KMS-11 (cell line): ENCODE data around the gene XRCC3.

Source experiments
- H2AFZ ChIP-seq: fragments of 200-600 bp; sonication (generic); 2 replicates; pipeline ENCODE4 v1.6.1; 2016; ENCODE audit warnings: antibody characterized with exemption, mixed run types, low read depth
- H3K27ac ChIP-seq: fragments of 200-600 bp; sonication (generic); 2 replicates; pipeline ENCODE4 v1.6.1; 2016; ENCODE audit warnings: mild to moderate bottlenecking, mixed run types
- H3K27me3 ChIP-seq: fragments of 200-600 bp; sonication (generic); 2 replicates; pipeline ENCODE4 v1.6.1; 2017; ENCODE audit warnings: mild to moderate bottlenecking, low read depth, mixed run types, moderate library complexity; ENCODE audit not compliant: insufficient read depth
- H3K36me3 ChIP-seq: fragments of 200-600 bp; sonication (generic); 2 replicates; pipeline ENCODE4 v1.6.1; 2017; ENCODE audit warnings: mild to moderate bottlenecking, mixed run types; ENCODE audit not compliant: insufficient read depth
- H3K4me1 ChIP-seq: fragments of 200-600 bp; sonication (generic); 2 replicates; pipeline ENCODE4 v1.6.1; 2016; ENCODE audit warnings: mild to moderate bottlenecking, low read depth, mixed run types; ENCODE audit not compliant: poor library complexity, severe bottlenecking
- H3K4me2 ChIP-seq: fragments of 200-600 bp; sonication (generic); 2 replicates; pipeline ENCODE4 v1.7.0; 2016; ENCODE audit warnings: mild to moderate bottlenecking, mixed run types
- H3K4me3 ChIP-seq: fragments of 200-600 bp; sonication (generic); IDR thresholded peaks from 2 replicates; pipeline ENCODE4 v1.6.1; 2017; ENCODE audit warnings: low read depth, low read length, mixed read lengths; ENCODE audit not compliant: insufficient read depth
- H3K79me2 ChIP-seq: fragments of 200-600 bp; sonication (generic); 2 replicates; pipeline ENCODE4 v1.6.1; 2016; ENCODE audit warnings: low read depth, mixed run types; ENCODE audit not compliant: insufficient read depth
- H3K9ac ChIP-seq: fragments of 200-600 bp; sonication (generic); 2 replicates; pipeline ENCODE4 v1.6.1; 2016; ENCODE audit warnings: mild to moderate bottlenecking, mixed run types
- H4K20me1 ChIP-seq: fragments of 200-600 bp; sonication (generic); 2 replicates; pipeline ENCODE4 v1.6.1; 2016; ENCODE audit warnings: mild to moderate bottlenecking, mixed run types; ENCODE audit not compliant: insufficient read depth
- CTCF ChIP-seq: fragments of 200-600 bp; sonication (generic); conservative IDR thresholded peaks from 2 replicates; pipeline ENCODE4 v1.6.1; 2017; ENCODE audit warnings: low read depth, mild to moderate bottlenecking, antibody characterized with exemption, low read length, moderate library complexity, mixed read lengths

The XRCC3 gene

DNA sequence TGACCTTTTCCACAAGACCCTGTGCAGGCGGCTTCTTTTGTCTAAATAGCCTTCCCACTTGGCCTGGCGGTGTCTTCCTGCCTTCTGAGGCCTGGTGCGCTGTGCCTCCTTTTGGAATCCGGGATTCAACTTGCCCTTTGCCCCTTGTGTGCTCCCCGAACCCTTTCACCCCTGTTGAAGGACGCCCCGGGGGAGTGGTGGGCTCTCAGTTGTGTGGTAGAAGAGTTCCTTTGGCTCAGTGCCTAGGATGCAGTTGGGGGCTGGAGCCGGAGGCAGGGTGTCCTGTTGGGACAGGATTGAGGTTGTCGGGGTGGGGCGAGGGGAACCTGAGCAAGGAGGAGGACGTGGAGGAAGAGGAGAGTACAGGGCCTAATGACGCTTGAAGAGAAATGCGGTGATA is 51.7 kb downstream of the XRCC3 start:
- Histone ChIP-seq H3K4me2 (no peak overlapping the region), H3K36me3 (no peaks in the 10 kb centered on the region; the same call in 1 of the 2 replicates), H3K27ac (no peak overlapping the region), H3K79me2 (no peaks in the 10 kb centered on the region), H4K20me1 (no peaks in the 10 kb centered on the region), H3K4me3 (no peak overlapping the region), H3K4me1 (no peaks in the 10 kb centered on the region), H3K9ac (no peak overlapping the region), H3K27me3 (no peaks in the 10 kb centered on the region), H2AFZ (no peak overlapping the region)
- TF ChIP-seq CTCF: no peak

DNA sequence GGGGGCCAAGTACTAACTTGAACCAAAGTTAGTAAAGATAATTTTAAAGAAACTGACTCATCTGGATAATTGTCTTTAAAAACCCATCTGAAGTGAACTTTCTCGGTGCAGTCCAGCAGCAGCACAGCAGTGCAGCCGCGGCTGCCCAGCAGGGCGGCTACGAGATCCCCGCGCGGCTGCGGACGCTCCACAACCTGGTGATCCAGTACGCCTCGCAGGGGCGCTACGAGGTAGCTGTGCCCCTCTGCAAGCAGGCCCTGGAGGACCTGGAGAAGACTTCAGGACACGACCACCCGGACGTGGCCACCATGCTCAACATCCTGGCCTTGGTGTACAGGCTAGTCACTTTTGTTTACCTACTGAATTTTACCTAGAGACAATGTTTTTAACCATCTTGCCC is 52.7 kb downstream of the XRCC3 start:
- Histone ChIP-seq H3K4me2 (no peak overlapping the region), H3K36me3 (no peaks in the 10 kb centered on the region; the same call in 1 of the 2 replicates), H3K9ac (no peak overlapping the region), H3K27ac (no peak overlapping the region), H3K27me3 (no peaks in the 10 kb centered on the region), H3K4me3 (no peak overlapping the region), H4K20me1 (no peaks in the 10 kb centered on the region), H3K79me2 (no peaks in the 10 kb centered on the region), H3K4me1 (no peaks in the 10 kb centered on the region), H2AFZ (no peak overlapping the region)
- TF ChIP-seq CTCF: no peak

DNA sequence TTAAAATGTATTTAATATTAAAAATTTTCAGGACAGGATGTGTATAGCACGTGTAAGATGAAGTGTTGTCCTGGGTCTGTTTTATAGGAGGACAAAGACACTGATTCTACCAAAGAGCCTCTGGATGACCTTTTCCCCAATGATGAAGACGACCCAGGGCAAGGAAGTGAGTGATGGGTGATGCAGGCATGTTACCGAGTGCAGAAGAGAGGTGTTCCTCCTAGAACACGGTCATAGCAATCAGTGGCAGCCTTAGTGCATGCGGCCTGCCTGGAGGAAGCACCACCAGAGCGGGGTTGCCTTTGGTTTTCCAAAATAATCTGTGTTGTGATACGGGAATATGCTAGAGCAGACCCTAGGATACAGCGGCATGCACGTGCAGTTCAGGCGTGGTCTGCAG is 53.2 kb downstream of the XRCC3 start:
- TF ChIP-seq CTCF: no peak
- Histone ChIP-seq H3K4me1 (no peaks in the 10 kb centered on the region), H3K27me3 (no peaks in the 10 kb centered on the region), H3K36me3 (no peaks in the 10 kb centered on the region; the same call in 1 of the 2 replicates), H3K4me2 (no peak overlapping the region), H3K27ac (no peak overlapping the region), H3K9ac (no peak overlapping the region), H3K4me3 (no peak overlapping the region), H3K79me2 (no peaks in the 10 kb centered on the region), H4K20me1 (no peaks in the 10 kb centered on the region), H2AFZ (no peak overlapping the region)

- no peak overlapping the region for H3K9ac ChIP-seq
- no peak overlapping the region for H2AFZ ChIP-seq
- no peaks in the 10 kb centered on the region; the same call in 1 of the 2 replicates for H3K36me3 ChIP-seq
- no peak overlapping the region for H3K4me2 ChIP-seq
- H3K27me3 ChIP-seq: no peaks in the 10 kb centered on the region
- H4K20me1 ChIP-seq: no peaks in the 10 kb centered on the region
- no peak for TF ChIP-seq CTCF
- no peak overlapping the region for H3K27ac ChIP-seq
- no peaks in the 10 kb centered on the region; the same call in 1 of the 2 replicates for H3K79me2 ChIP-seq
- no peak overlapping the region for H3K4me3 ChIP-seq
- H3K4me1 ChIP-seq: no peaks in the 10 kb centered on the region
Measured at GRCh38 chr14:103659631-103660030, 55.6 kb downstream of the XRCC3 start.
